K562 (cell line): ENCODE measurements around the gene PACSIN3. TPM values are rescaled to one million over a fixed set of nuclear protein-coding genes. Genes with fewer than 3 reads are reported as not detected.

Experiments used
- ATAC-seq: fragments of 200-7000 bp; cut with Tn5 transposase; 3 replicates; pipeline ENCODE4 v1.9.1; 2020; ENCODE audit warnings: moderate library complexity
- BruUV-seq: library from RNA; stranded (reverse); fragments of 400-500 nt; replicated peaks from 2 replicates; lab custom pipeline; 2021; lab: Mats Ljungman, UMichigan
- CTCF ChIA-PET: fragments of 300-600 bp; formaldehyde crosslinking; extraction: SDS; loops from one replicate; lab custom pipeline; 2021; ENCODE audit warnings: low intra/inter-chr PET ratio; lab: Yijun Ruan, JAX
- POLR2A ChIA-PET: fragments of 300-600, 350-650 bp; sonication (Branson Sonifier 250); formaldehyde crosslinking; extraction: SDS; loops from one replicate; lab custom pipeline; 2021; ENCODE audit warnings: antibody characterized with exemption, inconsistent platforms; lab: Yijun Ruan, JAX
- DNase-seq, 4 experiments: peaks; one replicate each; pipeline versions ENCODE4 v3.0.0 to v3.0.0-alpha.2; 2011 to 2018; ENCODE audit warnings: low spot score in 3 of 4, mixed read lengths in 3 of 4; ENCODE audit errors: extremely low read depth in 1 of 4
- FAIRE-seq: peaks from 2 replicates; lab custom pipeline; 2011; peaks lifted over from hg19 to GRCh38; lab: Jason Lieb, UNC
- H2AFZ ChIP-seq: 2 replicates; pipeline ENCODE4 v1.6.0; 2011; ENCODE audit warnings: low read depth, low read length, control low read depth, inconsistent platforms
- H3K27ac ChIP-seq: fragments of 200-600 bp; 3 replicates; pipeline ENCODE4 v1.8.0; 2011; ENCODE audit warnings: low read depth, mild to moderate bottlenecking, control low read depth, inconsistent platforms, low read length, moderate library complexity, mixed read lengths; ENCODE audit errors: extremely low read depth
- H3K27me3 ChIP-seq, 2 experiments: fragments of 300-600 bp in 1 of 2; 2 replicates in 1 of 2; 3 replicates in 1 of 2; pipeline versions ENCODE4 v1.6.0 to v1.8.0; 2011; ENCODE audit warnings: inconsistent platforms in 2 of 2, low read length in 2 of 2, mild to moderate bottlenecking in 1 of 2, mixed read lengths in 1 of 2, moderate library complexity in 1 of 2; ENCODE audit not compliant: control insufficient read depth in 2 of 2, insufficient read depth in 2 of 2
- H3K36me3 ChIP-seq: fragments of 300-600 bp; 3 replicates; pipeline ENCODE4 v1.8.0; 2011; ENCODE audit warnings: mild to moderate bottlenecking, low read length, inconsistent platforms; ENCODE audit not compliant: control insufficient read depth, insufficient read depth
- H3K4me1 ChIP-seq, 2 experiments: fragments of 200-600 bp in 1 of 2; replicated peaks in 1 of 2; 2 replicates in 1 of 2; 3 replicates in 1 of 2; pipeline versions ENCODE4 v1.5.1 to v1.8.0; 2011; ENCODE audit warnings: inconsistent platforms in 2 of 2, low read length in 2 of 2, mild to moderate bottlenecking in 1 of 2, mixed read lengths in 1 of 2, moderate library complexity in 1 of 2; ENCODE audit not compliant: control insufficient read depth in 2 of 2, insufficient read depth in 2 of 2
- H3K4me2 ChIP-seq: 2 replicates; pipeline ENCODE4 v1.6.1; 2011; ENCODE audit warnings: low read length, control low read depth, inconsistent platforms, mixed read lengths; ENCODE audit not compliant: insufficient read depth
- H3K4me3 ChIP-seq: fragments of 200-600 bp; sonication (generic), shearing (Covaris generic); 2 replicates; pipeline ENCODE4 v1.5.1; 2016; ENCODE audit warnings: control low read depth, inconsistent platforms
- H3K79me2 ChIP-seq: fragments of 200-600 bp; 3 replicates; pipeline ENCODE4 v1.8.0; 2011; ENCODE audit warnings: low read length, inconsistent platforms; ENCODE audit not compliant: control insufficient read depth, insufficient read depth
- H3K9ac ChIP-seq, 2 experiments: 2 replicates each; pipeline versions ENCODE4 v1.6.0 to v1.6.1; 2011; ENCODE audit warnings: low read depth in 2 of 2, low read length in 2 of 2, control low read depth in 1 of 2, inconsistent platforms in 1 of 2, mild to moderate bottlenecking in 1 of 2, mixed read lengths in 1 of 2; ENCODE audit not compliant: insufficient read depth in 1 of 2
- H3K9me1 ChIP-seq: one replicate; pipeline ENCODE4 v1.6.0; 2011; ENCODE audit warnings: inconsistent platforms, mild to moderate bottlenecking, low read length, moderate library complexity; ENCODE audit not compliant: control insufficient read depth, insufficient read depth
- H3K9me3 ChIP-seq: replicated peaks from 2 replicates; pipeline ENCODE4 v1.5.1; 2011; ENCODE audit warnings: low read depth, low read length, inconsistent platforms; ENCODE audit not compliant: control insufficient read depth, insufficient read depth
- H4K20me1 ChIP-seq: replicated peaks from 2 replicates; pipeline ENCODE4 v1.6.1; 2011; ENCODE audit warnings: low read length, inconsistent platforms, mixed read lengths; ENCODE audit not compliant: control insufficient read depth, insufficient read depth
- DDX20 ChIP-seq: fragments of 450-650 bp; IDR thresholded peaks from 2 replicates; pipeline ENCODE4 v1.6.1; 2016; ENCODE audit warnings: missing genetic modification characterization, low read depth, mild to moderate bottlenecking, missing compliant biosample characterization, moderate library complexity
- DIDO1 ChIP-seq: fragments of 450-650 bp; IDR thresholded peaks from 2 replicates; pipeline ENCODE4 v1.6.1; 2016; ENCODE audit warnings: low read depth, missing biosample characterization, missing genetic modification characterization
- IRF2 ChIP-seq: sonication (generic); formaldehyde crosslinking; IDR thresholded peaks from 2 replicates; pipeline ENCODE4 v1.8.1; 2022; ENCODE audit warnings: mild to moderate bottlenecking, missing genetic modification reagents
- MAFG ChIP-seq: fragments of 450-650 bp; conservative IDR thresholded peaks from 2 replicates; pipeline ENCODE4 v1.6.1; 2016; ENCODE audit warnings: missing genetic modification characterization, missing compliant biosample characterization
- RBM14 ChIP-seq: fragments of 200-400 bp; formaldehyde crosslinking; IDR thresholded peaks from 2 replicates; pipeline ENCODE4 v1.6.1; 2018; ENCODE audit warnings: low read depth, mild to moderate bottlenecking, low read length, moderate library complexity, borderline replicate concordance; ENCODE audit not compliant: insufficient read depth
- SNAPC5 ChIP-seq: fragments of 250-450 bp; sonication (Bioruptor Pico); IDR thresholded peaks from 2 replicates; pipeline ENCODE4 v1.8.0; 2021; ENCODE audit warnings: moderate library complexity, mild to moderate bottlenecking, inconsistent platforms
- TFE3 ChIP-seq: fragments of 450-650 bp; formaldehyde crosslinking; IDR thresholded peaks from 2 replicates; pipeline ENCODE4 v1.4.0; 2020; ENCODE audit warnings: mild to moderate bottlenecking, mixed read lengths
- ZNF146 ChIP-seq: IDR thresholded peaks from one replicate; pipeline ENCODE4 v1.6.1; 2018; ENCODE audit warnings: missing compliant biosample characterization; ENCODE audit not compliant: unreplicated experiment
- ZNF175 ChIP-seq: fragments of 200-800 bp; sonication (Bioruptor generic); IDR thresholded peaks from 2 replicates; pipeline ENCODE4 v1.6.1; 2016; ENCODE audit warnings: low read depth, mild to moderate bottlenecking, missing genetic modification characterization, missing compliant biosample characterization
- ZSCAN29 ChIP-seq: fragments of 450-650 bp; IDR thresholded peaks from 2 replicates; pipeline ENCODE4 v1.6.1; 2017
- WGBS: fragments of 100-300 bp; shearing (Covaris generic); methylation state at CpG from one replicate; pipeline ENCODE4 v1.1.6; 2016; ENCODE audit warnings: low coverage, mixed read lengths; ENCODE audit not compliant: insufficient coverage; ENCODE audit errors: missing lambda C conversion rate; 5-methylcytosine and 5-hydroxymethylcytosine counted together
- in situ Hi-C: fragments of 300-500 bp; cut with MboI; formaldehyde crosslinking; loops from 4 replicates; pipeline ENCODE4 v1.15.0; 2018; ENCODE audit warnings: inconsistent platforms, mixed read lengths
- intact Hi-C: fragments of 100-400 bp; cut with micrococcal nuclease; formaldehyde crosslinking; loops from 2 replicates; pipeline ENCODE4 v1.14.2; 2022
- polyA plus RNA-seq, 8 experiments: library from polyadenylated mRNA; depleted of rRNA in 4 of 8; stranded (reverse) in 5 of 8; unstranded in 3 of 8; fragments of >200 nt; fragmentation: Nextera tagmentation in 2 of 8; fragmentation: Illumina TruSeq in 1 of 8; extraction: Ambion mirVana in 2 of 8; extraction: Trizol in 1 of 8; gene quantifications; 2 replicates each; pipeline versions ENCODE4 v1.2.1 to v1.2.3, GENCODE V29; 2011 to 2014; ENCODE audit warnings: inconsistent platforms in 1 of 8, missing spikeins in 1 of 8
- total RNA-seq, 7 experiments: library from RNA; depleted of rRNA in 6 of 7; stranded (reverse); fragments of >200 nt in 6 of 7; fragmentation: Illumina TruSeq in 2 of 7; extraction: Trizol in 2 of 7; gene quantifications; 2 replicates each; pipeline versions ENCODE4 v1.2.1 to v1.2.3, GENCODE V29; 2011 to 2021; ENCODE audit warnings: low replicate concordance in 1 of 7

Gene PACSIN3
- total and polyA plus RNA-seq, 9 of the 15 experiments (the other 6 are each of a cell fraction or from before 2014, with no cell fraction given) = 0.13 to 18.1 (median 7.1) TPM

GRCh38 chr11:47225552-47226400 is 39.5 kb upstream of the PACSIN3 start:
- CTCF ChIA-PET = interaction anchor here (0.6 kb wide), 1 partner anchor 384 kb away, joined by 3 read pairs; no protein-coding TSS in a partner anchor
- BruUV-seq = no TSS peak
- in situ Hi-C loops = no loop called here

GRCh38 chr11:47222696-47223095 is 36.5 kb upstream of the PACSIN3 start:
- 83% methylated on average over 2 of the region's 2 CpGs for WGBS
- no peaks in the 10 kb centered on the region for H3K9me1 ChIP-seq
- ATAC-seq (no peak), DNase-seq (no peak)
- no peaks in the 10 kb centered on the region for H3K4me1 ChIP-seq
- H3K9me3 ChIP-seq = no peaks in the 10 kb centered on the region
- H3K36me3 ChIP-seq = peaks cover 7% of the 10 kb centered on the region; the same call in 1 of the 3 replicates
- POLR2A ChIA-PET = interaction anchor here (1.0 to 1.5 kb wide), 2 partner anchors 10 to 12 kb away, joined by 4 to 8 read pairs; no protein-coding TSS in a partner anchor
- TF ChIP-seq MAFG (tag) (no peak), DDX20 (tag) (no peak), ZSCAN29 (no peak), ZNF175 (no peak), SNAPC5 (CRISPR knock-in tag) (no peak), RBM14 (no peak), TFE3 (CRISPR knock-in tag) (no peak), IRF2 (CRISPR knock-in tag) (no peak)
- TF ChIP-seq, all 486 proteins: peak for 0
- CTCF ChIA-PET = no interaction called here
- H3K27me3 ChIP-seq = no peaks in the 10 kb centered on the region
- BruUV-seq = no TSS peak
- H3K27ac ChIP-seq = no peak overlapping the region
- no peak for FAIRE-seq
- no peak overlapping the region for H2AFZ ChIP-seq
- H3K79me2 ChIP-seq = no peaks in the 10 kb centered on the region
- H3K4me2 ChIP-seq = no peak overlapping the region
- no peak overlapping the region for H3K4me3 ChIP-seq
- in situ Hi-C loops (no loop called here), intact Hi-C loops (no loop called here)
- H4K20me1 ChIP-seq = no peaks in the 10 kb centered on the region
- H3K9ac ChIP-seq = no peak overlapping the region

More at GRCh38 chr11:47225552-47226400, 39.5 kb upstream of the PACSIN3 start:
- intact Hi-C loops = no loop called here
- no peak for DNase-seq
- H3K79me2 ChIP-seq = no peaks in the 10 kb centered on the region
- H2AFZ ChIP-seq = no peak overlapping the region
- FAIRE-seq = no peak
- ATAC-seq = no peak
- no peak overlapping the region for H3K4me3 ChIP-seq
- peaks cover 2% of the 10 kb centered on the region for H3K9me1 ChIP-seq
- no peak overlapping the region for H3K9ac ChIP-seq
- no peaks in the 10 kb centered on the region for H4K20me1 ChIP-seq
- 84% methylated on average over 7 of the region's 7 CpGs for WGBS
- 0 out of 3 replicates have a peak, but pooled peaks cover 7% of the 10 kb centered on the region for H3K36me3 ChIP-seq
- H3K4me1 ChIP-seq = no peaks in the 10 kb centered on the region
- H3K9me3 ChIP-seq = no peaks in the 10 kb centered on the region
- H3K27ac ChIP-seq = no peak overlapping the region
- no peaks in the 10 kb centered on the region for H3K27me3 ChIP-seq
- no peak for TF ChIP-seq DIDO1 (tag)
- peak; percentile 55 for TF ChIP-seq ZNF146 (CRISPR knock-in tag)
- no peak overlapping the region for H3K4me2 ChIP-seq
- POLR2A ChIA-PET = interaction anchor here (1.1 kb wide), 1 partner anchor 11 kb away, joined by 3 read pairs; no protein-coding TSS in a partner anchor
